BLaER1 treated with 17β-estradiol and CSF1 and Interleukin-3, amounts not matched to agents 10 nM and 100 nM (cell line): ENCODE data around the gene SDHD.

Source experiments
- H3K27ac ChIP-seq, 11 experiments: shearing (Covaris generic); formaldehyde crosslinking; 2 replicates each; pipeline ENCODE4 v1.8.1; 2022
- H3K27me3 ChIP-seq, 11 experiments: shearing (Covaris generic); formaldehyde crosslinking; 2 replicates each; pipeline ENCODE4 v1.8.1; 2022
- H3K36me3 ChIP-seq, 11 experiments: shearing (Covaris generic); formaldehyde crosslinking; 2 replicates each; pipeline ENCODE4 v1.8.1; 2022
- H3K4me1 ChIP-seq, 10 experiments: shearing (Covaris generic); formaldehyde crosslinking; 2 replicates each; pipeline ENCODE4 v1.8.1; 2022
- H3K4me2 ChIP-seq, 11 experiments: shearing (Covaris generic); formaldehyde crosslinking; 2 replicates each; pipeline ENCODE4 v1.8.1; 2022
- H3K4me3 ChIP-seq, 10 experiments: shearing (Covaris generic); formaldehyde crosslinking; 2 replicates each; pipeline ENCODE4 v1.8.1; 2022
- H3K9ac ChIP-seq, 11 experiments: shearing (Covaris generic); formaldehyde crosslinking; 2 replicates each; pipeline ENCODE4 v1.8.1; 2022
- H3K9me3 ChIP-seq, 11 experiments: shearing (Covaris generic); formaldehyde crosslinking; replicated peaks in 1 of 11; 2 replicates each; pipeline ENCODE4 v1.8.1; 2022
- H4K20me1 ChIP-seq, 11 experiments: shearing (Covaris generic); formaldehyde crosslinking; 2 replicates each; pipeline ENCODE4 v1.8.1; 2022
- Cebpa-rat ChIP-seq, 11 experiments: shearing (Covaris generic); IDR thresholded peaks; 2 replicates each; pipeline ENCODE4 v1.8.1; 2022

SDHD gene

GRCh38 chr11:112134473-112134872 is 47.8 kb downstream of the SDHD start:
- no peak overlapping the region for H3K4me3 ChIP-seq
- TF ChIP-seq Cebpa-rat (IDR thresholded peaks at IDR 0.05) = no peak
- no peaks in the 10 kb centered on the region for H3K27me3 ChIP-seq
- H3K9ac ChIP-seq = no peak overlapping the region
- H3K4me2 ChIP-seq = no peak overlapping the region
- H4K20me1 ChIP-seq = no peaks in the 10 kb centered on the region
- no peaks in the 10 kb centered on the region for H3K36me3 ChIP-seq
- H3K27ac ChIP-seq = no peak overlapping the region
- H3K9me3 ChIP-seq = no peaks in the 10 kb centered on the region
- H3K4me1 ChIP-seq = peaks cover 0 to 44% (median under 1%) of the 10 kb centered on the region in 10 experiments; a peak in 9 of 20 replicates

- TF ChIP-seq Cebpa-rat (IDR thresholded peaks at IDR 0.05) = no peak
- peaks cover 0 to 15% (median 8%) of the 10 kb centered on the region in 10 experiments; a peak in 10 of 20 replicates for H3K4me1 ChIP-seq
- H3K27ac ChIP-seq = no peak overlapping the region
Observed at GRCh38 chr11:112143597-112143996, 56.9 kb downstream of the SDHD start.

More at GRCh38 chr11:112143597-112143996, 56.9 kb downstream of the SDHD start:
- no peak overlapping the region for H3K4me2 ChIP-seq
- no peak overlapping the region for H3K4me3 ChIP-seq
- no peaks in the 10 kb centered on the region for H3K27me3 ChIP-seq
- no peak overlapping the region for H3K9ac ChIP-seq
- peaks cover 6 to 16% (median 10%) of the 10 kb centered on the region in 11 experiments; a peak in 21 of 22 replicates for H3K9me3 ChIP-seq
- H3K36me3 ChIP-seq = peaks cover 0 to 6% (median 0%) of the 10 kb centered on the region in 11 experiments; a peak in 1 of 22 replicates
- no peaks in the 10 kb centered on the region for H4K20me1 ChIP-seq
